Body of pancreas (tissue), 4 donors: Measurements from ENCODE around the gene PLLP. TPM values are rescaled to one million over a fixed set of nuclear protein-coding genes. Genes with fewer than 3 reads are reported as not detected.

Experiments used
- ATAC-seq: fragments of 150-250 bp; one replicate; pipeline ENCODE4 v1.9.1; 2016
- DNase-seq, 4 donors: peaks; one replicate each; pipeline ENCODE4 v3.0.0-alpha.2; 2019
- H3K27ac ChIP-seq, 4 donors: fragments of 200-600 bp; sonication (generic); 1 replicate in 3 of 4; 2 replicates in 1 of 4; pipeline versions ENCODE4 v1.5.1 to v1.6.1; 2016 to 2019; ENCODE audit warnings: mild to moderate bottlenecking in 1 of 4, mixed read lengths in 1 of 4, moderate library complexity in 1 of 4
- H3K27me3 ChIP-seq, 2 donors: fragments of 200-600 bp; sonication (generic); one replicate each; pipeline ENCODE4 v1.6.0; 2016; ENCODE audit warnings: mild to moderate bottlenecking in 1 of 2
- H3K36me3 ChIP-seq, 2 donors: fragments of 200-600 bp; sonication (generic); replicated peaks in 1 of 2; 2 replicates each; pipeline ENCODE4 v1.5.1; 2016; ENCODE audit warnings: low read depth in 2 of 2; ENCODE audit not compliant: insufficient read depth in 1 of 2
- H3K4me1 ChIP-seq: fragments of 200-600 bp; sonication (generic); one replicate; pipeline ENCODE4 v1.6.0; 2016
- H3K4me3 ChIP-seq, 2 donors: fragments of 200-600 bp; sonication (generic); 1 replicate in 1 of 2; 2 replicates in 1 of 2; pipeline ENCODE4 v1.5.1; 2016 to 2019
- H3K9me3 ChIP-seq, 3 donors: fragments of 200-600 bp; sonication (generic); 1 replicate in 2 of 3; 2 replicates in 1 of 3; pipeline ENCODE4 v1.5.1; 2016
- CTCF ChIP-seq, 7 experiments: fragments of 450-650 bp in 4 of 7; fragments of 200-600 bp in 3 of 7; sonication (generic) in 3 of 7; IDR thresholded peaks; one replicate each; pipeline ENCODE4 v1.5.1; 2016 to 2019; ENCODE audit warnings: antibody characterized with exemption in 7 of 7
- POLR2A ChIP-seq, 3 donors: fragments of 450-650 bp; IDR thresholded peaks; one replicate each; pipeline ENCODE4 v1.6.1; 2016; ENCODE audit warnings: antibody characterized with exemption in 3 of 3, mild to moderate bottlenecking in 2 of 3
- WGBS, 2 donors: methylation state at CpG; one replicate each; pipeline ENCODE4 v1.1.5; 2017; 5-methylcytosine and 5-hydroxymethylcytosine counted together
- intact Hi-C: fragments of 100-400 bp; cut with DNase I; formaldehyde crosslinking; loops from one replicate; pipeline ENCODE4 v1.15.1; 2023
- total RNA-seq, 2 donors: library from RNA; depleted of rRNA; stranded (reverse); fragments of >200 nt; gene quantifications; one replicate each; pipeline ENCODE4 v1.1.0, GENCODE V29; 2016

PLLP gene
- total RNA-seq, 2 donors from 2014 or later = 32.9 to 43.2 TPM

GRCh38 chr16:57231821-57232350, 52.6 kb downstream of the PLLP start:
- ATAC-seq (peak; percentile 18), DNase-seq (peak in 1 of 4 donors; percentile 14)
- TF ChIP-seq CTCF (IDR thresholded peaks at IDR 0.05) = no peak
- TF ChIP-seq POLR2A (IDR thresholded peaks at IDR 0.05) = no peak
- Histone ChIP-seq H3K27me3 (no peaks in the 10 kb centered on the region), H3K9me3 (no peaks in the 10 kb centered on the region), H3K4me3 (no peak overlapping the region), H3K4me1 (peaks cover 12% of the 10 kb centered on the region), H3K27ac (peak overlapping the region in 1 of 4 donors; percentile 38), H3K36me3 (peaks cover 7 to 29% of the 10 kb centered on the region in 2 donors)
- 59 to 60% methylated on average over 3 of the region's 3 CpGs for WGBS, 2 donors
- intact Hi-C loops = no loop called here

DNA sequence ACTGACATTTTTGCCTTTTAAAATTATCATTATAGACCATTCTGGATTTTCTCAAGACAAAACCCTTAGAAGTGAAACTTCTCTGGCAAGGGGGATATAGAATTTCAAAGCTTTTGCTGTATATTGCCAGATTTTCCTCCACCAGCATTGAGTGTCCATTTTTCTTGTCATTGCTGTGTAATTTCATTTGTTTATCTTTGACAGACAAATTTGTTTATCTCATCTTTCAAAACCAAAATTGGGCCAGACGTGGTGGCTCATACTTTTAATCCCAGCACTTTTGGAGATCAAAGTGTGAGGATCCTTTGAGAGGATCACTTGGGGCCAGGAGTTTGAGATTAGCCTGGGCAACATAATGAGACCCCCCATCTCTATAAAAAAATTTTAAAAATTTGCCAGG, 55.4 kb downstream of the PLLP start:
- intact Hi-C loops = no loop called here
- TF ChIP-seq CTCF (IDR thresholded peaks at IDR 0.05) (no peak), POLR2A (IDR thresholded peaks at IDR 0.05) (no peak)
- H3K27ac ChIP-seq = no peak overlapping the region
- H3K4me1 ChIP-seq = no peaks in the 10 kb centered on the region
- H3K9me3 ChIP-seq = no peaks in the 10 kb centered on the region
- WGBS, 2 donors = 77 to 82% methylated on average over 1 of the region's 1 CpG
- no peaks in the 10 kb centered on the region for H3K27me3 ChIP-seq
- peaks cover 7 to 45% of the 10 kb centered on the region in 2 donors for H3K36me3 ChIP-seq
- H3K4me3 ChIP-seq = no peak overlapping the region
- DNase-seq = no peak
- ATAC-seq = no peak

DNA sequence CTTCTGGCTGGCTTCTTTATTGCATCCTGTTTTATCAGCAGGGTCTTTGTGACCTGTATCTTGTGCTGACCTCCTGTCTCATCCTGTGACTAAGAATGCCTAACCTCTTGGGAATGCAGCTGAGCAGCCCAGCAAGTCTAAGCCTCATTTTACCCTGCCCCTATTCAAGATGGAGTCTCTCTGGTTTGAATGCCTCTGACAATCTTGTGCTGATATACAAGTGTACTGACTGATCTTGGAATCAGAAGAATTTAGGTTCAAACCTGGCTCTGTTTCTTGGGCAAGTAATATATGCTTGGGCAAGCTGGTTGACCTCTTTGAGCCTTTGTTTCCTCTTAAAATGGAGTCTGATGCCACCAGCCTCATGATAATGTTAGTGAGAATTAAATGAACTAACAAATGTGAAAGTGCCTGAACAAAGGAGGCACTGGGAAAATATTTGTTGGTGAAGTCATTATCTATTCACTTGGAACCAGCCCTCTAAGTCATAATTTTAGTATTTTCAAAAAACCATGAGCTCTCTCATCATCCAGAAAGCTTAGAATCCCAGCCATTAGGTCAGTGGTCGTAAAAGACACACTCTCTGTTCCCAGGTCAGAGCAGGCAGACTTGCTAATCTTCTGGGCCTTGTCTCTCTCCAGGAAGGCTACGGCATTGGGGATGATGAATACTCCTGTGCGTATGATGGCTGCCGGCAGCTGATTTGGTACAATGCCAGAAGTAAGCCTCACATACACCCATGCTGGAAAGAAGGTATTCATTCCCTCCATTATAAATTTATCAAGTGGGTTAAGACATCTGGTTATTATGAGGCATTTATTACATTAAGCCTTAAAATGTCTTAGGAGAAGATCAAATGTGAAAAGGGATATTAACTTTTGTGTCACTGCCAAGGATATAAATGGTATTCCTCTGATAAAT, 57.5 kb downstream of the PLLP start:
- Histone ChIP-seq H3K27ac (no peak overlapping the region), H3K4me3 (no peak overlapping the region), H3K27me3 (no peaks in the 10 kb centered on the region), H3K36me3 (peaks cover under 1 to 47% of the 10 kb centered on the region in 2 donors), H3K9me3 (no peaks in the 10 kb centered on the region), H3K4me1 (no peaks in the 10 kb centered on the region)
- WGBS, 2 donors = 90 to 94% methylated on average over 4 of the region's 4 CpGs
- DNase-seq (no peak), ATAC-seq (no peak)
- no peak for TF ChIP-seq POLR2A (IDR thresholded peaks at IDR 0.05)
- TF ChIP-seq CTCF (IDR thresholded peaks at IDR 0.05) = no peak
- intact Hi-C loops = no loop called here

GRCh38 chr16:57225978-57226377, 58.5 kb downstream of the PLLP start:
- Histone ChIP-seq H3K9me3 (no peaks in the 10 kb centered on the region), H3K4me3 (no peak overlapping the region), H3K36me3 (peaks cover 0 to 51% of the 10 kb centered on the region in 2 donors), H3K27ac (no peak overlapping the region), H3K27me3 (no peaks in the 10 kb centered on the region), H3K4me1 (no peaks in the 10 kb centered on the region)
- 95% methylated on average over 7 of the region's 7 CpGs for WGBS, 2 donors
- TF ChIP-seq CTCF (IDR thresholded peaks at IDR 0.05) = no peak
- no peak for TF ChIP-seq POLR2A (IDR thresholded peaks at IDR 0.05)
- DNase-seq = no peak
- ATAC-seq = no peak
- intact Hi-C loops = no loop called here
